Activated T-cell treated with anti-CD3 and anti-CD28 coated beads, Interleukin-2, amount 50 U/mL, for 4 hours (primary cell): Measurements from ENCODE around the gene HS6ST2. TPM values are rescaled to one million over a fixed set of nuclear protein-coding genes. Genes with fewer than 3 reads are reported as not detected.

ENCODE experiments used
- ATAC-seq, 2 donors: fragments of 200-7000 bp; cut with Tn5 transposase; one replicate each; pipeline ENCODE4 v1.10.0; 2021
- DNase-seq: peaks from one replicate; pipeline ENCODE4 v3.0.0-alpha.2; 2020
- H3K27me3 Mint-ChIP-seq: one replicate; pipeline ENCODE4 v1.8.0; 2021; ENCODE audit warnings: low read depth, mixed read lengths
- H3K36me3 Mint-ChIP-seq: one replicate; pipeline ENCODE4 v1.8.0; 2022; ENCODE audit warnings: mixed read lengths; ENCODE audit not compliant: insufficient read depth
- H3K4me1 Mint-ChIP-seq: one replicate; pipeline ENCODE4 v1.8.0; 2021; ENCODE audit warnings: low read depth, mixed read lengths
- H3K4me3 Mint-ChIP-seq: one replicate; pipeline ENCODE4 v1.8.0; 2021; ENCODE audit warnings: mild to moderate bottlenecking, moderate library complexity, mixed read lengths
- H3K9me3 Mint-ChIP-seq: one replicate; pipeline ENCODE4 v1.8.0; 2021; ENCODE audit warnings: mixed read lengths
- total RNA-seq, 3 donors: library from RNA; stranded (reverse); gene quantifications; one replicate each; pipeline ENCODE4 v1.2.1, GENCODE V29; 2021

Gene HS6ST2
- total RNA-seq, 3 donors from 2014 or later, result 0.63 to 1.4 (median 0.89) TPM

DNA sequence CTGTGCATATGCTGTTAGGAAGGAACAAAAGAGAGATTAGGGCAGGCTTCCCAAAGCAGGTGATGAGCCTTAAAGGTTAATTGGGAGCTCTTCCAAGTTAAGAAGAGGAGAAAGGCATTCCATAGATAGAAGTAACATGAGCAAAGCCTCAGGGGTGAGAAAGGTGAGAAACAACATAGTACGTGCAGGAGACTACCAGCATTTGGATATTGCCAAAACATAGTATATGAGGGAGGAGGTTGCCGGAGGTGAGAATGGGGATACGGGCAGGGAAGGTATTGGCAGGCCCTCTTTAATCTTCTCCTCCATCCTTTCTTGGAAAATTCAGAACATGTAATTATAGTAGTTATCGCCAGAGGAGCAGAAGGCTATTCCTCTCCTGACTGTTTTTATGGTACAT is 373.5 kb downstream of the HS6ST2 start:
- Mint-ChIP-seq H3K36me3 (no peaks in the 10 kb centered on the region), H3K4me1 (no peaks in the 10 kb centered on the region), H3K4me3 (no peak overlapping the region), H3K27me3 (peaks cover 5% of the 10 kb centered on the region), H3K9me3 (no peaks in the 10 kb centered on the region)
- no peak for ATAC-seq
- no peak for DNase-seq

DNA sequence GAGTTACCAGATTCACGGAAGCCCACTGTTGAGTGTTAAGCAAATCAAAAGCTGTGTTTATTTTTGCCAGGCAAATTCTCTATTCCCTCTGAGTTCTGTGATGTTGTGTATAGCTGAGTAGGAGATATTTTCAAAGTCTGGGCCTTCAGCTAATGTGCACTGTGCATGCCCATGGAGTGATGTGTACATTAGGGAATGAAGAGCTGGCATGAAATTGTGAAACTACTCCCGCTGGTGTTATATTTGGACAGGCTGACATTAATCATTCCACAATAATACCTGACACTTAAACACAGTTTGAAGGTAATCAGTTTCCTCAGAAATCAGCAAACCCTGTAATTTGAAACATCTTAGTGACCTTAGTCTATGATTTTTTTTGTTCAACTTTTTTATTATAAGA is 381.5 kb downstream of the HS6ST2 start:
- ATAC-seq (no peak), DNase-seq (no peak)
- H3K4me3 Mint-ChIP-seq, result no peak overlapping the region
- peaks cover 5% of the 10 kb centered on the region for H3K27me3 Mint-ChIP-seq
- H3K4me1 Mint-ChIP-seq, result no peaks in the 10 kb centered on the region
- H3K9me3 Mint-ChIP-seq, result no peaks in the 10 kb centered on the region
- H3K36me3 Mint-ChIP-seq, result no peaks in the 10 kb centered on the region

Other genes with a start within 250 kb of the HS6ST2 start
- not detected for gene USP26, start 138.5 kb upstream of the HS6ST2 start, total RNA-seq